ENCODE data around the gene MARK3.

DNA sequence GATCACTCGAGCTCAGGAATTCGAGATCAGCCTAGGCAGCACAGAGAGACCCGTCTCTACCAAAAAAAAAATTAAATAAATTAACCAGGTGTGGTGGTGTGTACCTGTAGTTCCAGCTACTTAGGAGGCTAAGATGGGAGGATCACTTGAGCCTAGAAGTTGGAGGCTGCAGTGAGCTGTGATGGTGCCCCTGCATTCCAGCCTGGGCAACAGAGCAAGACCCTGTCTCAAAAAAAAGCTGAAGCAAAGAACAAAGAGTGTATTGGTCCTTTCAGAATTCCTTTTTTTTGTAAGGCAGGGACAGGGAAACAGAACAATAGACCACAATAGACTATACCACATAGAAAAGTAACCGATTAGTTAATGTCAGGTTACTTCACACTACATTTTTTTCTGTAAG, 47.4 kb downstream of the MARK3 start:
- TF ChIP-seq, protein P1, sequence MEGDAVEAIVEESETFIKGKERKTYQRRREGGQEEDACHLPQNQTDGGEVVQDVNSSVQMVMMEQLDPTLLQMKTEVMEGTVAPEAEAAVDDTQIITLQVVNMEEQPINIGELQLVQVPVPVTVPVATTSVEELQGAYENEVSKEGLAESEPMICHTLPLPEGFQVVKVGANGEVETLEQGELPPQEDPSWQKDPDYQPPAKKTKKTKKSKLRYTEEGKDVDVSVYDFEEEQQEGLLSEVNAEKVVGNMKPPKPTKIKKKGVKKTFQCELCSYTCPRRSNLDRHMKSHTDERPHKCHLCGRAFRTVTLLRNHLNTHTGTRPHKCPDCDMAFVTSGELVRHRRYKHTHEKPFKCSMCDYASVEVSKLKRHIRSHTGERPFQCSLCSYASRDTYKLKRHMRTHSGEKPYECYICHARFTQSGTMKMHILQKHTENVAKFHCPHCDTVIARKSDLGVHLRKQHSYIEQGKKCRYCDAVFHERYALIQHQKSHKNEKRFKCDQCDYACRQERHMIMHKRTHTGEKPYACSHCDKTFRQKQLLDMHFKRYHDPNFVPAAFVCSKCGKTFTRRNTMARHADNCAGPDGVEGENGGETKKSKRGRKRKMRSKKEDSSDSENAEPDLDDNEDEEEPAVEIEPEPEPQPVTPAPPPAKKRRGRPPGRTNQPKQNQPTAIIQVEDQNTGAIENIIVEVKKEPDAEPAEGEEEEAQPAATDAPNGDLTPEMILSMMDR (IDR thresholded peaks at IDR 0.05) = no peak
- no peak for TF ChIP-seq POLR2A (IDR thresholded peaks at IDR 0.05)
